HFFc6 (cell line): ENCODE data around the gene COX4I1. TPM values are rescaled to one million over a fixed set of nuclear protein-coding genes. Genes with fewer than 3 reads are reported as not detected.

Experiments used
- DNase-seq: peaks from one replicate; pipeline ENCODE4 v3.0.0-alpha.2; 2018
- H3K27ac Mint-ChIP-seq: 2 replicates; pipeline ENCODE4 v1.8.0; 2020; ENCODE audit warnings: mild to moderate bottlenecking, mixed read lengths
- H3K27me3 Mint-ChIP-seq: 2 replicates; pipeline ENCODE4 v1.8.0; 2021; ENCODE audit warnings: mild to moderate bottlenecking, moderate library complexity, mixed read lengths; ENCODE audit not compliant: insufficient read depth
- H3K36me3 Mint-ChIP-seq: 2 replicates; pipeline ENCODE4 v1.8.0; 2021; ENCODE audit warnings: low read depth, mixed read lengths
- H3K4me1 Mint-ChIP-seq: 2 replicates; pipeline ENCODE4 v1.8.0; 2020; ENCODE audit warnings: low read depth, mixed read lengths
- H3K4me3 Mint-ChIP-seq: 2 replicates; pipeline ENCODE4 v1.8.0; 2020; ENCODE audit warnings: mild to moderate bottlenecking, moderate library complexity, mixed read lengths
- H3K9me3 Mint-ChIP-seq: 2 replicates; pipeline ENCODE4 v1.8.0; 2020; ENCODE audit warnings: mild to moderate bottlenecking, mixed read lengths
- CTCF ChIP-seq: fragments of 200-600 bp; sonication (generic); IDR thresholded peaks from 2 replicates; pipeline ENCODE4 v1.5.0; 2021; ENCODE audit warnings: antibody characterized with exemption, mild to moderate bottlenecking
- total RNA-seq, 6 experiments: library from RNA; stranded (reverse); fragmentation: NEBNext Ultra II Directional; extraction: Animal tissue kit (Norgen Biotek cat#: 25700); gene quantifications; 2 replicates in 1 of 6; 3 replicates in 5 of 6; pipeline ENCODE4 v1.2.3, GENCODE V29; 2021

The COX4I1 gene
- total RNA-seq, 6 experiments from 2014 or later = 427 to 518 (median 497) TPM

GRCh38 chr16:85844169-85844481, 44.6 kb downstream of the COX4I1 start:
- Mint-ChIP-seq H3K4me1 (no peaks in the 10 kb centered on the region), H3K27me3 (peaks cover 66% of the 10 kb centered on the region)

GRCh38 chr16:85844786-85845185, 45.3 kb downstream of the COX4I1 start:
- H3K36me3 Mint-ChIP-seq = no peaks in the 10 kb centered on the region
- H3K4me1 Mint-ChIP-seq = no peaks in the 10 kb centered on the region
- no peak overlapping the region for H3K27ac Mint-ChIP-seq
- H3K9me3 Mint-ChIP-seq = peaks cover 7% of the 10 kb centered on the region; the same call in 1 of the 2 replicates
- no peak for TF ChIP-seq CTCF
- no peak for DNase-seq
- H3K27me3 Mint-ChIP-seq = peaks cover 66% of the 10 kb centered on the region
- H3K4me3 Mint-ChIP-seq = no peak overlapping the region

More at GRCh38 chr16:85844169-85844481, 44.6 kb downstream of the COX4I1 start:
- Mint-ChIP-seq H3K9me3 (peaks cover 7% of the 10 kb centered on the region; the same call in 1 of the 2 replicates), H3K36me3 (no peaks in the 10 kb centered on the region), H3K27ac (no peak overlapping the region), H3K4me3 (no peak overlapping the region)
- no peak for TF ChIP-seq CTCF
- DNase-seq = no peak

GRCh38 chr16:85845266-85845665, 45.8 kb downstream of the COX4I1 start:
- no peak overlapping the region for H3K4me3 Mint-ChIP-seq
- no peaks in the 10 kb centered on the region for H3K36me3 Mint-ChIP-seq
- DNase-seq = no peak
- H3K27ac Mint-ChIP-seq = no peak overlapping the region
- TF ChIP-seq CTCF = no peak
- H3K9me3 Mint-ChIP-seq = peaks cover 7% of the 10 kb centered on the region; the same call in 1 of the 2 replicates
- no peaks in the 10 kb centered on the region for H3K4me1 Mint-ChIP-seq
- peaks cover 68% of the 10 kb centered on the region for H3K27me3 Mint-ChIP-seq

GRCh38 chr16:85846461-85846860, 47.0 kb downstream of the COX4I1 start:
- Mint-ChIP-seq H3K27ac (no peak overlapping the region), H3K36me3 (no peaks in the 10 kb centered on the region), H3K27me3 (peaks cover 68% of the 10 kb centered on the region), H3K4me1 (no peaks in the 10 kb centered on the region), H3K9me3 (peaks cover 7% of the 10 kb centered on the region; the same call in 1 of the 2 replicates), H3K4me3 (no peak overlapping the region)
- DNase-seq = no peak
- TF ChIP-seq CTCF = no peak

GRCh38 chr16:85847036-85847435, 47.5 kb downstream of the COX4I1 start:
- peaks cover 67% of the 10 kb centered on the region for H3K27me3 Mint-ChIP-seq
- H3K36me3 Mint-ChIP-seq = no peaks in the 10 kb centered on the region
- H3K9me3 Mint-ChIP-seq = peaks cover 7% of the 10 kb centered on the region; the same call in 1 of the 2 replicates
- no peak overlapping the region for H3K4me3 Mint-ChIP-seq
- DNase-seq = no peak
- H3K4me1 Mint-ChIP-seq = no peaks in the 10 kb centered on the region
- H3K27ac Mint-ChIP-seq = no peak overlapping the region
- no peak for TF ChIP-seq CTCF
